GM21529 (cell line): ENCODE measurements around the gene NLRC5.
"Not testable (repeated sequence)": the region's sequence is repeated elsewhere in the genome, so short reads cannot be mapped to it uniquely, and the experiment has no call there.

Source experiments
- ATAC-seq: cut with Tn5 transposase; IDR thresholded peaks from one replicate; pipeline ENCODE4 v1.9.1; 2021; ENCODE audit not compliant: unreplicated experiment

NLRC5 gene

GRCh38 chr16:56961851-56962281 lies 27.5 kb upstream of the NLRC5 start, which contains the start of gene CETP:
TSS of gene CETP (plus strand) at chr16:56961950. CDS start at chr16:56961980, 30 bp downstream.
- ATAC-seq = no peak

- peak; percentile 69 for ATAC-seq
Observed at GRCh38 chr16:56964243-56965148, 24.9 kb upstream of the NLRC5 start.

GRCh38 chr16:56965149-56966092 lies 23.9 kb upstream of the NLRC5 start:
- no peak for ATAC-seq

- ATAC-seq = no peak
Observed at GRCh38 chr16:56966093-56966475, 23.3 kb upstream of the NLRC5 start.

- no peak for ATAC-seq
Observed at GRCh38 chr16:56967733-56968132, 21.6 kb upstream of the NLRC5 start.

GRCh38 chr16:56969769-56970168 lies 19.6 kb upstream of the NLRC5 start:
- no peak for ATAC-seq

GRCh38 chr16:56970934-56971767 lies 18.2 kb upstream of the NLRC5 start:
- ATAC-seq = peak; percentile 81

- ATAC-seq = no peak
Observed at GRCh38 chr16:56971768-56972043, 17.7 kb upstream of the NLRC5 start.

- no peak for ATAC-seq
Observed at GRCh38 chr16:56972403-56973293, 16.7 kb upstream of the NLRC5 start.

GRCh38 chr16:56973294-56973689 lies 16.1 kb upstream of the NLRC5 start:
- ATAC-seq = no peak

GRCh38 chr16:56973899-56974298 lies 15.5 kb upstream of the NLRC5 start:
- not testable (repeated sequence) for ATAC-seq

- no peak for ATAC-seq
Observed at GRCh38 chr16:56974549-56975300, 14.6 kb upstream of the NLRC5 start.

- no peak for ATAC-seq
Observed at GRCh38 chr16:56975714-56976113, 13.6 kb upstream of the NLRC5 start.

GRCh38 chr16:56977216-56977615 lies 12.1 kb upstream of the NLRC5 start:
- ATAC-seq = no peak

GRCh38 chr16:56977823-56978430 lies 11.4 kb upstream of the NLRC5 start:
- no peak for ATAC-seq

- no peak for ATAC-seq
Observed at GRCh38 chr16:56980201-56980535, 9.2 kb upstream of the NLRC5 start.

- ATAC-seq = peak; percentile 47
Observed at GRCh38 chr16:56980792-56981724, 8.3 kb upstream of the NLRC5 start.

- ATAC-seq = no peak
Observed at GRCh38 chr16:56981729-56982271, 7.6 kb upstream of the NLRC5 start.
